NCI-H1417 treated with DMSO at 0.1 percent for 48 hours (cell line): ENCODE results near the gene RIC1.
"Not testable (repeated sequence)": the region's sequence is repeated elsewhere in the genome, so short reads cannot be mapped to it uniquely, and the experiment has no call there.

Experiments
- DNase-seq: peaks from one replicate; lab custom pipeline; 2025; lab: John Stamatoyannopoulos, UW

RIC1 gene

DNA sequence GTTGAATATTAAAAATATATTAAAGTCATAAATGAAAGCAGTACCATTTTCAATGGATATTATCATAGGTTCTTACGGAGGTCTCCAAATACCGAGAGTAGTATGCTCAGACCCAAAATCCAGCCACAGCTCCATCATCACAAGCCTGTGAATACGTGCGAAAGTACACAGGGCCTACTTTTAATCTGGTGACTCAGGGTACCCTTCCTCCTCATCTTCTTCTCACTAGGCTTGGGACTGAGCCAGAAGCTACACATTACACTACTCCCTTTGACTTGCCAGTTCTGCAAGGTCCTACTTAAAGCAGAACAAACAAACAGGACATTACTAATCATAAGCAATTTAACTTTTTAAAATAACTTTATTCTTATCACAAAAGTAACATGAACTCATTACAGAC, 7.6 kb upstream of the RIC1 start:
- DNase-seq: no peak

- no peak for DNase-seq
Observed at GRCh38 chr9:5622016-5622415, 6.9 kb upstream of the RIC1 start.

DNA sequence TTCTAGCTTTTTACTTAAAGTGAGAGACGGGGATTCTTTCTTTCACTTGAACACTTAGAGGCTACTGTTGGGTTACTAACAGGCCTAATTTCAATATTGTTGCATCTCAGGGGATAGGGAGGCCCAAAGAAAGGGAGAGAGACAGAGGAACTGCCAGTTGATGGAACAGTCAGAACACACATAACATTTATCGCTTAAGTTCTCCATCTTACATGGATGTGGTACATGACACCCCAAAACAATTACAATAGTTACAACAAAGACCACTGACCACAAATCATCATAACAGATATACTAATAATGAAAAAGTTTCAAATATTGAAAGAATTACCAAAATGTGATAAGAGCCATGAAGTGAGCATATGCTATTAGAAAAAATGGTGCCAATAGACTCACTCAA, 4.3 kb upstream of the RIC1 start:
- no peak for DNase-seq

- no peak for DNase-seq
Observed at GRCh38 chr9:5626727-5627634, 1.9 kb upstream of the RIC1 start.

DNA sequence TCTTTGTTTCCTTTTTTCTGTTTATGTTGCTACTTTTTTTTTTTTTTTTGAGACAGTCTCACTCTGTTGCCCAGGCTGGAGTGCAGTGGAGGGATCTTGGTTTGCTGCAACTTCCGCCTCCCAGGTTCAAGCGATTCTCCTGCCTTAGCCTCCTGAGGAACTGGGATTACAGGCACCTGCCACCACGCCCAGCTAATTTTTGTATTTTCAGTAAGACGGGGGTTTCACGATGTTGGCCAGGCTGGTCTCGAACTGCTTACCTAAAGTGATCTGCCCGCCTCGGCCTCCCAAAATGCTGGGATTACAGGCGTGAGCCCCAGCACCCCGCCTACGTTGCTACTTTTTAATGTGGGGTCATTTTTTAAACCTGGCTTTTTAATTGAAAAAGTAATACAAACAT, 1.2 kb upstream of the RIC1 start:
- not testable (repeated sequence) for DNase-seq

DNA sequence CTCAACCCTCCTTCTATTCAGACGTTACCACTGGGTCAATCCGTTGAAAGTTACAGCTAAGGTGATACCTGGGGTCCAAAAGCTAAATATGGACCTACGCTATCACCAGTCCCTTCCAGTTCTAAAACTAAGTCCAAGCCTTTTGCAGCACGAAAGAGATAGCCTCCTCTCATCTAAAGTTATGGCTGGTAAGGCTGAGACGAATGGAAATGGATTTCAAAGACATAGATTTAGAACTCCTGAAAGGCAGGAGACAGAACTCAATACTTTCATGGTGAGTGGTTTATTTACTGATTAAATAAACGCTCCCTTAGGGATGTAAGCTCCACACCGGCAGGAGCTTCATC, 751 bp upstream of the RIC1 start:
- no peak for DNase-seq

GRCh38 chr9:5629312-5630080, 589 bp downstream of the RIC1 start:
- no peak for DNase-seq

GRCh38 chr9:5630081-5630507, 1.2 kb downstream of the RIC1 start:
- DNase-seq: no peak

- no peak for DNase-seq
Observed at GRCh38 chr9:5631026-5631425, 2.1 kb downstream of the RIC1 start.

- no peak for DNase-seq
Observed at GRCh38 chr9:5632540-5632939, 3.6 kb downstream of the RIC1 start.

GRCh38 chr9:5633243-5633642, 4.3 kb downstream of the RIC1 start:
- no peak for DNase-seq

GRCh38 chr9:5635390-5635789, 6.5 kb downstream of the RIC1 start:
- no peak for DNase-seq

- no peak for DNase-seq
Observed at GRCh38 chr9:5639816-5640215, 10.9 kb downstream of the RIC1 start.

- DNase-seq: no peak
Observed at GRCh38 chr9:5642170-5642569, 13.3 kb downstream of the RIC1 start.

DNA sequence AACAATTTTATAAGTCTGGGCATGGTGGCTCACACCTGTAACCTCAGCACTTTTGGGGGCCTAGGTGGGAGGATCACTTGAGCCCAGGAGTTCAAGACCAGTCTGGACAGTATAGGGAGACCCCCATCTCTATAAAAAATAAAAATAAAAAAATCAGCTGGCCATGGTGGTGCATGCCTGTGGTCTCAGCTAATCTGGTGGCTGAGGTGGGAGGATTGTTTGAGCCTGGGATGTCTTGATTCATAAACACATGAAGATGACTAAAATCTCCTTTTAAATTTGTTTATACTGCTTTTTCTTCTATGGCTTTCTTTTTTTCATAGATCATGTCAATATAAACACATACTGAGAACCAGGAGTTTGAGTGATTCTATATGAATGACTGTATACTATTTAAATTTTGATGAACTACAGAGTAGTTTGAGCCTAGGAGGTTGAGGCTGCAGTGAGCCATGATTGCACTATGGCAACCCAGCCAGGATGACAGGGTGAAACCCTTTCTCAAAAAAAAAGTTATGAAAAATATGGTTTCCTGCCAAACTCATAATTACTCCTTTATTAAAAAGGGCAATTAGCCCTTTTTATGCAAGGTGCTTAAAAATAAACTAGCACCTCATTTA, 14.2 kb downstream of the RIC1 start:
- DNase-seq: no peak

GRCh38 chr9:5644501-5644900, 15.6 kb downstream of the RIC1 start:
- DNase-seq: no peak

- no peak for DNase-seq
Observed at GRCh38 chr9:5646116-5646515, 17.2 kb downstream of the RIC1 start.

- no peak for DNase-seq
Observed at GRCh38 chr9:5650356-5651105, 21.6 kb downstream of the RIC1 start.

- DNase-seq: no peak
Observed at GRCh38 chr9:5651246-5651645, 22.3 kb downstream of the RIC1 start.

GRCh38 chr9:5652821-5653220, 23.9 kb downstream of the RIC1 start:
- DNase-seq: no peak

GRCh38 chr9:5662804-5663203, 33.9 kb downstream of the RIC1 start:
- not testable (repeated sequence) for DNase-seq

- no peak for DNase-seq
Observed at GRCh38 chr9:5665059-5665458, 36.2 kb downstream of the RIC1 start.
